HEK293T (cell line): ENCODE measurements around the gene KIZ.

Experiments used
- ELF4 ChIP-seq: fragments of 450-650 bp; IDR thresholded peaks from 2 replicates; pipeline ENCODE4 v1.6.1; 2017; ENCODE audit warnings: antibody characterized with exemption
- FOXK2 ChIP-seq: fragments of 450-650 bp; IDR thresholded peaks from 2 replicates; pipeline ENCODE4 v1.6.1; 2016; ENCODE audit warnings: mild to moderate bottlenecking
- PKNOX1 ChIP-seq: fragments of 450-650 bp; IDR thresholded peaks from 2 replicates; pipeline ENCODE4 v1.6.1; 2016
- SP1 ChIP-seq: fragments of 450-650 bp; IDR thresholded peaks from 2 replicates; pipeline ENCODE4 v1.6.1; 2017
- TARDBP ChIP-seq: fragments of 450-650 bp; IDR thresholded peaks from 2 replicates; pipeline ENCODE4 v1.6.1; 2016
- ZNF384 ChIP-seq: fragments of 450-650 bp; IDR thresholded peaks from 2 replicates; pipeline ENCODE4 v1.6.1; 2016

- TF ChIP-seq TARDBP (no peak), SP1 (no peak), FOXK2 (no peak), ELF4 (no peak), ZNF384 (no peak), PKNOX1 (no peak)
These were observed 35.7 kb upstream of the KIZ start for GRCh38 chr20:21090111-21090618.
